MM.1S (cell line): Measurements from ENCODE around the gene PLD1.

Experiments
- EZH2 ChIP-seq: fragments of 300-600 bp; sonication (generic); optimal IDR thresholded peaks from 2 replicates; pipeline ENCODE3; 2017; ENCODE audit warnings: low read depth, mild to moderate bottlenecking, antibody characterized with exemption, low read length, mixed read lengths
- EZH2phosphoT487 ChIP-seq: fragments of 300-600 bp; sonication (generic); IDR thresholded peaks from 2 replicates; pipeline ENCODE4 v1.6.1; 2018; ENCODE audit warnings: antibody characterized with exemption, low read length
- TF ChIP-seq, protein P1 (sequence below): fragments of 300-600 bp; sonication (generic); IDR thresholded peaks from 2 replicates; pipeline ENCODE4 v1.5.1; 2016; ENCODE audit warnings: antibody characterized with exemption, low read length, mixed read lengths

GRCh38 chr3:171561596-171562323, 248.5 kb downstream of the PLD1 start:
- TF ChIP-seq, protein P1, sequence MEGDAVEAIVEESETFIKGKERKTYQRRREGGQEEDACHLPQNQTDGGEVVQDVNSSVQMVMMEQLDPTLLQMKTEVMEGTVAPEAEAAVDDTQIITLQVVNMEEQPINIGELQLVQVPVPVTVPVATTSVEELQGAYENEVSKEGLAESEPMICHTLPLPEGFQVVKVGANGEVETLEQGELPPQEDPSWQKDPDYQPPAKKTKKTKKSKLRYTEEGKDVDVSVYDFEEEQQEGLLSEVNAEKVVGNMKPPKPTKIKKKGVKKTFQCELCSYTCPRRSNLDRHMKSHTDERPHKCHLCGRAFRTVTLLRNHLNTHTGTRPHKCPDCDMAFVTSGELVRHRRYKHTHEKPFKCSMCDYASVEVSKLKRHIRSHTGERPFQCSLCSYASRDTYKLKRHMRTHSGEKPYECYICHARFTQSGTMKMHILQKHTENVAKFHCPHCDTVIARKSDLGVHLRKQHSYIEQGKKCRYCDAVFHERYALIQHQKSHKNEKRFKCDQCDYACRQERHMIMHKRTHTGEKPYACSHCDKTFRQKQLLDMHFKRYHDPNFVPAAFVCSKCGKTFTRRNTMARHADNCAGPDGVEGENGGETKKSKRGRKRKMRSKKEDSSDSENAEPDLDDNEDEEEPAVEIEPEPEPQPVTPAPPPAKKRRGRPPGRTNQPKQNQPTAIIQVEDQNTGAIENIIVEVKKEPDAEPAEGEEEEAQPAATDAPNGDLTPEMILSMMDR: no peak
- no peak for TF ChIP-seq EZH2
- no peak for TF ChIP-seq EZH2phosphoT487
